Mesendoderm (in vitro differentiated cells): ENCODE results near the gene SLC29A1.

ENCODE experiments used
- DNase-seq: peaks from one replicate; pipeline ENCODE4 v3.0.0; 2013
- H2AK5ac ChIP-seq: 2 replicates; pipeline ENCODE4 v1.6.1; 2013; ENCODE audit warnings: low read length, inconsistent platforms
- H2BK120ac ChIP-seq: 2 replicates; pipeline ENCODE4 v1.6.1; 2013; ENCODE audit warnings: low read depth, mild to moderate bottlenecking, low read length, moderate library complexity, mixed read lengths
- H2BK15ac ChIP-seq: replicated peaks from 2 replicates; pipeline ENCODE4 v1.6.1; 2013; ENCODE audit warnings: low read depth, mild to moderate bottlenecking, moderate library complexity
- H2BK5ac ChIP-seq: 2 replicates; pipeline ENCODE4 v1.6.1; 2013; ENCODE audit warnings: low read length, inconsistent platforms
- H3K18ac ChIP-seq: 2 replicates; pipeline ENCODE4 v1.6.1; 2013; ENCODE audit warnings: mild to moderate bottlenecking, low read length, mixed read lengths
- H3K23ac ChIP-seq: one replicate; pipeline ENCODE4 v1.6.1; 2013; ENCODE audit warnings: low read length
- H3K27ac ChIP-seq: 2 replicates; pipeline ENCODE4 v1.5.1; 2013; ENCODE audit warnings: low read depth, mild to moderate bottlenecking, inconsistent platforms, low read length, moderate library complexity
- H3K27me3 ChIP-seq: 2 replicates; pipeline ENCODE4 v1.6.1; 2013; ENCODE audit warnings: low read length, control low read depth, mild to moderate bottlenecking, inconsistent platforms; ENCODE audit not compliant: insufficient read depth, poor library complexity
- H3K36me3 ChIP-seq: 2 replicates; pipeline ENCODE4 v1.6.1; 2013; ENCODE audit warnings: low read length, inconsistent platforms; ENCODE audit not compliant: control insufficient read depth, insufficient read depth
- H3K4ac ChIP-seq: one replicate; pipeline ENCODE4 v1.6.1; 2013; ENCODE audit warnings: low read depth, mild to moderate bottlenecking, low read length, moderate library complexity
- H3K4me1 ChIP-seq: 2 replicates; pipeline ENCODE4 v1.6.1; 2013; ENCODE audit warnings: low read depth, low read length, inconsistent platforms; ENCODE audit not compliant: control insufficient read depth
- H3K4me2 ChIP-seq: 2 replicates; pipeline ENCODE4 v1.6.1; 2013; ENCODE audit warnings: low read length
- H3K4me3 ChIP-seq: 2 replicates; pipeline ENCODE4 v1.5.1; 2013; ENCODE audit warnings: mild to moderate bottlenecking, low read length
- H3K56ac ChIP-seq: one replicate; pipeline ENCODE4 v1.6.1; 2013; ENCODE audit warnings: low read length
- H3K79me1 ChIP-seq: 2 replicates; pipeline ENCODE4 v1.6.1; 2013; ENCODE audit warnings: low read length, inconsistent platforms
- H3K79me2 ChIP-seq: 2 replicates; pipeline ENCODE4 v1.6.1; 2013; ENCODE audit warnings: mild to moderate bottlenecking, low read length; ENCODE audit not compliant: control insufficient read depth, insufficient read depth
- H3K9ac ChIP-seq: 2 replicates; pipeline ENCODE4 v1.6.1; 2013; ENCODE audit warnings: low read length, inconsistent platforms
- H4K5ac ChIP-seq: one replicate; pipeline ENCODE4 v1.6.1; 2013; ENCODE audit warnings: low read length
- H4K8ac ChIP-seq: one replicate; pipeline ENCODE4 v1.6.1; 2013; ENCODE audit warnings: low read depth, mild to moderate bottlenecking, control low read depth, low read length, moderate library complexity
- WGBS: extraction: QIAGEN DNeasy Blood & Tissue Kit; methylation state at CpG from one replicate; pipeline ENCODE4 v1.1.7; 2013; ENCODE audit warnings: low lambda C conversion rate, missing lambda C conversion rate; ENCODE audit not compliant: insufficient coverage; ENCODE audit errors: extremely low coverage; 5-methylcytosine and 5-hydroxymethylcytosine counted together

SLC29A1 gene

DNA sequence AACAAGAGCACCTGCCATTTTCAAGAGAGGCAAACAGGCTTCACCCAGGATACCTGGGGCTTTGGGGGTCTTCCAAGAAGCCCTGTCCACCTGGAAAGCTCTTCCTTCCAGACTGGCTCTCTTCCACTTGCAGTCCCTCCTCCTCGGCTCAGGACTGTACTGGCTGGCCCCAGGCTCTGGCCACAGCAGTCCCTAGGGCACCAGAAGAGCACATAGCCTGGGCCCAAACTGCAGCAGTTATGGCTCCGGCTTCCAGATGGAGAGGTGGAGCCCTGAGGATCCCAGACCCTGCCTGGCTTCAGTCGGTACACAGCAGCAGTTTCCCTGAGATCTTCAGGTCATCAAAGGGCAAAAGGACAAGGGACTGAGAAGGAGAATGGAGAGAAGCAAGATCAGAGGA is 35.5 kb downstream of the SLC29A1 start:
- Histone ChIP-seq H3K79me1 (peaks cover under 1% of the 10 kb centered on the region), H3K23ac (no peak overlapping the region), H2AK5ac (no peak overlapping the region), H3K4me1 (peaks cover 5% of the 10 kb centered on the region), H2BK5ac (no peak overlapping the region), H3K4me3 (no peak overlapping the region), H3K18ac (no peak overlapping the region), H3K79me2 (peaks cover 2% of the 10 kb centered on the region), H4K8ac (no peak overlapping the region), H3K4me2 (no peak overlapping the region), H3K4ac (no peak overlapping the region), H3K27ac (no peak overlapping the region), H3K56ac (no peak overlapping the region), H4K5ac (no peak overlapping the region), H3K36me3 (peaks cover 7% of the 10 kb centered on the region), H3K27me3 (no peaks in the 10 kb centered on the region), H3K9ac (no peak overlapping the region), H2BK120ac (no peak overlapping the region), H2BK15ac (no peak overlapping the region)
- no peak for DNase-seq
- WGBS: no CpG with 5 or more reads among the region's 3 CpGs

- no peak overlapping the region for H3K4me2 ChIP-seq
- H3K79me2 ChIP-seq: peaks cover 2% of the 10 kb centered on the region
- H2BK120ac ChIP-seq: no peak overlapping the region
- no peaks in the 10 kb centered on the region for H3K27me3 ChIP-seq
- no peak overlapping the region for H2BK15ac ChIP-seq
- H3K36me3 ChIP-seq: peaks cover 1% of the 10 kb centered on the region
- no peak overlapping the region for H3K23ac ChIP-seq
- H3K4ac ChIP-seq: no peak overlapping the region
- no peak overlapping the region for H3K56ac ChIP-seq
- H3K4me1 ChIP-seq: peaks cover 11% of the 10 kb centered on the region
- no peak overlapping the region for H2BK5ac ChIP-seq
- H3K4me3 ChIP-seq: no peak overlapping the region
- no peak overlapping the region for H3K27ac ChIP-seq
- no peak for DNase-seq
- no CpG with 5 or more reads among the region's 8 CpGs for WGBS
- no peak overlapping the region for H3K9ac ChIP-seq
- peaks cover 2% of the 10 kb centered on the region for H3K79me1 ChIP-seq
- H4K5ac ChIP-seq: no peak overlapping the region
- H2AK5ac ChIP-seq: no peak overlapping the region
- H4K8ac ChIP-seq: no peak overlapping the region
- H3K18ac ChIP-seq: no peak overlapping the region
These were observed 36.6 kb downstream of the SLC29A1 start for GRCh38 chr6:44260011-44260410.

GRCh38 chr6:44260451-44261297 is 37.3 kb downstream of the SLC29A1 start:
- H3K4me2 ChIP-seq: no peak overlapping the region
- H2AK5ac ChIP-seq: no peak overlapping the region
- H4K5ac ChIP-seq: no peak overlapping the region
- WGBS: no CpG with 5 or more reads among the region's 6 CpGs
- H3K4me1 ChIP-seq: peaks cover 11% of the 10 kb centered on the region
- DNase-seq: no peak
- no peak overlapping the region for H3K4ac ChIP-seq
- no peak overlapping the region for H3K27ac ChIP-seq
- H3K27me3 ChIP-seq: no peaks in the 10 kb centered on the region
- no peak overlapping the region for H3K23ac ChIP-seq
- H3K36me3 ChIP-seq: no peaks in the 10 kb centered on the region
- H2BK5ac ChIP-seq: no peak overlapping the region
- H2BK15ac ChIP-seq: no peak overlapping the region
- H4K8ac ChIP-seq: no peak overlapping the region
- H3K4me3 ChIP-seq: no peak overlapping the region
- no peak overlapping the region for H2BK120ac ChIP-seq
- H3K18ac ChIP-seq: no peak overlapping the region
- peaks cover 2% of the 10 kb centered on the region for H3K79me2 ChIP-seq
- no peak overlapping the region for H3K56ac ChIP-seq
- H3K79me1 ChIP-seq: peaks cover 2% of the 10 kb centered on the region
- H3K9ac ChIP-seq: no peak overlapping the region

DNA sequence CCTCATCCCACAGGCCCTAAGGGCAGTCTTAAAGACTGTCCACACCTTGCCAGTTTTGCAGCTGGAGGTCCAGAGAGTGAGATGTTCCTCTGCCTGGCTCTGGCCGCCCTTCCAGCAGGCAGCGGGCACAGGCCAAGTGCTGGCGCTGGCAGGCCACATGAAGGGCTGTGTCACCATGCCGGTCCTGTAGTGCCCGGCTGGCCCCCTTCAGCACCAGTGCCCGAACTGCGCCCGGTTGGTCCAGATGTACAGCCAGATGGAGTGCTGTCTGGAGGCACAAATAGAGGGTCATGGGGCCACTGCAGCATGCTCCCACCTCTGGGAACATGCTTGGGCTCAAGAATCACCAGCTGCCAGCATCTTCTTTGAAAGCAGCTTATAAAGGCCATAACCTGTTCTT is 38.2 kb downstream of the SLC29A1 start:
- Histone ChIP-seq H3K23ac (no peak overlapping the region), H4K8ac (no peak overlapping the region), H3K4me3 (no peak overlapping the region), H4K5ac (no peak overlapping the region), H3K79me2 (no peaks in the 10 kb centered on the region), H3K4me2 (no peak overlapping the region), H2AK5ac (no peak overlapping the region), H3K9ac (no peak overlapping the region), H3K56ac (no peak overlapping the region), H3K4me1 (peaks cover 11% of the 10 kb centered on the region), H3K4ac (no peak overlapping the region), H3K27ac (no peak overlapping the region), H3K18ac (no peak overlapping the region), H3K36me3 (no peaks in the 10 kb centered on the region), H2BK5ac (no peak overlapping the region), H2BK120ac (no peak overlapping the region), H2BK15ac (no peak overlapping the region), H3K27me3 (no peaks in the 10 kb centered on the region), H3K79me1 (peaks cover 2% of the 10 kb centered on the region)
- DNase-seq: no peak
- WGBS: no CpG with 5 or more reads among the region's 8 CpGs

GRCh38 chr6:44262467-44263353 is 39.3 kb downstream of the SLC29A1 start:
- WGBS: no CpG with 5 or more reads among the region's 7 CpGs
- Histone ChIP-seq H3K9ac (peak overlapping the region; percentile 35), H3K36me3 (no peaks in the 10 kb centered on the region), H3K4ac (no peak overlapping the region), H3K27me3 (no peaks in the 10 kb centered on the region), H3K4me1 (peaks cover 11% of the 10 kb centered on the region), H3K56ac (peak overlapping the region; percentile 72), H3K4me2 (no peak overlapping the region), H3K27ac (no peak overlapping the region), H4K5ac (no peak overlapping the region), H2BK15ac (no peak overlapping the region), H3K79me2 (no peaks in the 10 kb centered on the region), H3K18ac (no peak overlapping the region), H2AK5ac (no peak overlapping the region), H2BK5ac (no peak overlapping the region), H3K79me1 (peaks cover 2% of the 10 kb centered on the region), H2BK120ac (no peak overlapping the region), H4K8ac (no peak overlapping the region), H3K4me3 (no peak overlapping the region), H3K23ac (no peak overlapping the region)
- DNase-seq: no peak
